Effector memory CD8-positive, alpha-beta T cell (primary cell): ENCODE results near the gene ZNF212.
"Not testable (repeated sequence)": the region's sequence is repeated elsewhere in the genome, so short reads cannot be mapped to it uniquely, and the experiment has no call there.

Source experiments
- ATAC-seq: fragments of 150-1000 bp; cut with Tn5 transposase; replicated peaks from 2 replicates; pipeline ENCODE4 v1.10.0; 2021; ENCODE audit warnings: mild to moderate bottlenecking, moderate library complexity
- DNase-seq, 3 experiments: peaks; one replicate each; pipeline ENCODE4 v3.0.0; 2021
- H3K27ac Mint-ChIP-seq, 2 donors: one replicate each; pipeline ENCODE4 v1.8.0; 2022; ENCODE audit warnings: mild to moderate bottlenecking in 2 of 2, mixed read lengths in 2 of 2, moderate library complexity in 2 of 2
- H3K27me3 Mint-ChIP-seq, 2 donors: one replicate each; pipeline ENCODE4 v1.8.0; 2022; ENCODE audit warnings: mixed read lengths in 2 of 2
- H3K36me3 Mint-ChIP-seq: one replicate; pipeline ENCODE4 v1.8.0; 2022; ENCODE audit warnings: mild to moderate bottlenecking, moderate library complexity, mixed read lengths; ENCODE audit not compliant: insufficient read depth
- H3K4me1 Mint-ChIP-seq, 2 donors: one replicate each; pipeline ENCODE4 v1.8.0; 2022; ENCODE audit warnings: low read depth in 2 of 2, mixed read lengths in 2 of 2
- H3K4me3 Mint-ChIP-seq, 2 donors: one replicate each; pipeline ENCODE4 v1.8.0; 2022; ENCODE audit warnings: mild to moderate bottlenecking in 2 of 2, mixed read lengths in 2 of 2, moderate library complexity in 2 of 2
- H3K9me3 Mint-ChIP-seq, 2 donors: one replicate each; pipeline ENCODE4 v1.8.0; 2022; ENCODE audit warnings: mixed read lengths in 2 of 2

ZNF212 gene

GRCh38 chr7:149251518-149251917, 12.1 kb downstream of the ZNF212 start:
- not testable (repeated sequence) for ATAC-seq, H3K27me3 Mint-ChIP-seq, DNase-seq, H3K9me3 Mint-ChIP-seq, H3K27ac Mint-ChIP-seq, H3K4me3 Mint-ChIP-seq
- H3K4me1 Mint-ChIP-seq: peaks cover 11 to 12% of the 10 kb centered on the region in 2 donors
- H3K36me3 Mint-ChIP-seq: peaks cover 33% of the 10 kb centered on the region

GRCh38 chr7:149252378-149252777, 12.9 kb downstream of the ZNF212 start:
- H3K4me3 Mint-ChIP-seq: no peak overlapping the region
- H3K27ac Mint-ChIP-seq: no peak overlapping the region
- H3K36me3 Mint-ChIP-seq: peaks cover 33% of the 10 kb centered on the region
- H3K9me3 Mint-ChIP-seq: no peaks in the 10 kb centered on the region
- ATAC-seq (no peak), DNase-seq (no peak)
- peaks cover 9 to 11% of the 10 kb centered on the region in 2 donors for H3K4me1 Mint-ChIP-seq
- H3K27me3 Mint-ChIP-seq: no peaks in the 10 kb centered on the region

GRCh38 chr7:149253665-149254064, 14.2 kb downstream of the ZNF212 start:
- H3K4me1 Mint-ChIP-seq: peaks cover 0 to 2% of the 10 kb centered on the region in 2 donors
- H3K9me3 Mint-ChIP-seq: no peaks in the 10 kb centered on the region
- peaks cover 33% of the 10 kb centered on the region for H3K36me3 Mint-ChIP-seq
- DNase-seq: no peak
- H3K4me3 Mint-ChIP-seq: no peak overlapping the region
- no peak overlapping the region for H3K27ac Mint-ChIP-seq
- H3K27me3 Mint-ChIP-seq: no peaks in the 10 kb centered on the region
- ATAC-seq: no peak

GRCh38 chr7:149254181-149254858, 14.9 kb downstream of the ZNF212 start:
- DNase-seq (no peak), ATAC-seq (no peak)
- H3K27me3 Mint-ChIP-seq: no peaks in the 10 kb centered on the region
- H3K36me3 Mint-ChIP-seq: peaks cover 28% of the 10 kb centered on the region
- H3K4me3 Mint-ChIP-seq: no peak overlapping the region
- no peaks in the 10 kb centered on the region for H3K9me3 Mint-ChIP-seq
- H3K4me1 Mint-ChIP-seq: no peaks in the 10 kb centered on the region
- H3K27ac Mint-ChIP-seq: no peak overlapping the region

- Mint-ChIP-seq H3K4me1 (no peaks in the 10 kb centered on the region), H3K4me3 (no peak overlapping the region), H3K27ac (peak overlapping the region in 1 of 2 donors; percentile 52), H3K9me3 (no peaks in the 10 kb centered on the region), H3K36me3 (peaks cover 25% of the 10 kb centered on the region), H3K27me3 (no peaks in the 10 kb centered on the region)
- no peak for DNase-seq
- ATAC-seq: no peak
Observed at GRCh38 chr7:149255174-149255573, 15.7 kb downstream of the ZNF212 start.

- Mint-ChIP-seq H3K4me1 (peaks cover 5 to 6% of the 10 kb centered on the region in 2 donors), H3K27ac (peak overlapping the region in 1 of 2 donors; percentile 13), H3K9me3 (no peaks in the 10 kb centered on the region), H3K4me3 (no peak overlapping the region), H3K36me3 (peaks cover 18% of the 10 kb centered on the region), H3K27me3 (no peaks in the 10 kb centered on the region)
- ATAC-seq: no peak
- DNase-seq: no peak
Observed at GRCh38 chr7:149256568-149256967, 17.1 kb downstream of the ZNF212 start.

GRCh38 chr7:149257146-149257545, 17.7 kb downstream of the ZNF212 start:
- Mint-ChIP-seq H3K4me1 (peaks cover 7 to 8% of the 10 kb centered on the region in 2 donors), H3K4me3 (no peak overlapping the region)

GRCh38 chr7:149261316-149261828, 21.9 kb downstream of the ZNF212 start:
- DNase-seq: no peak
- Mint-ChIP-seq H3K4me1 (peaks cover 17 to 29% of the 10 kb centered on the region in 2 donors), H3K27ac (peak overlapping the region; percentile 90 to 91), H3K4me3 (peak overlapping the region; percentile 83 to 87), H3K9me3 (no peaks in the 10 kb centered on the region), H3K27me3 (no peaks in the 10 kb centered on the region), H3K36me3 (peaks cover 26% of the 10 kb centered on the region)
- ATAC-seq: no peak

More at GRCh38 chr7:149257146-149257545, 17.7 kb downstream of the ZNF212 start:
- peaks cover 15% of the 10 kb centered on the region for H3K36me3 Mint-ChIP-seq
- DNase-seq (no peak), ATAC-seq (no peak)
- H3K9me3 Mint-ChIP-seq: no peaks in the 10 kb centered on the region
- H3K27me3 Mint-ChIP-seq: no peaks in the 10 kb centered on the region
- H3K27ac Mint-ChIP-seq: peak overlapping the region in 1 of 2 donors; percentile 13

GRCh38 chr7:149261829-149262617, 22.6 kb downstream of the ZNF212 start, which contains the start of gene ZNF783:
Gene ZNF783 (plus strand): TSS chr7:149262196. CDS start chr7:149262334, 138 bp downstream.
- peak within 1 kb of the TSS; percentile 83 to 87 for H3K4me3 Mint-ChIP-seq
- peak within 1 kb of the TSS; percentile 90 to 91 for H3K27ac Mint-ChIP-seq
- ATAC-seq (peak; percentile 89), DNase-seq (peak; percentile 81 to 86 (median 82))
- no peaks in the 10 kb centered on the region for H3K27me3 Mint-ChIP-seq
- peaks cover 29% of the 10 kb centered on the region for H3K36me3 Mint-ChIP-seq
- no peaks in the 10 kb centered on the region for H3K9me3 Mint-ChIP-seq
- peaks cover 17 to 29% of the 10 kb centered on the region in 2 donors for H3K4me1 Mint-ChIP-seq

- Mint-ChIP-seq H3K4me3 (no peak overlapping the region), H3K27me3 (no peaks in the 10 kb centered on the region), H3K4me1 (peaks cover 16 to 24% of the 10 kb centered on the region in 2 donors), H3K9me3 (no peaks in the 10 kb centered on the region), H3K36me3 (peaks cover 35% of the 10 kb centered on the region), H3K27ac (peak overlapping the region in 1 of 2 donors; percentile 47)
- DNase-seq (no peak), ATAC-seq (no peak)
Observed at GRCh38 chr7:149266451-149266850, 27.0 kb downstream of the ZNF212 start.

GRCh38 chr7:149267733-149268132, 28.3 kb downstream of the ZNF212 start:
- no peak overlapping the region for H3K4me3 Mint-ChIP-seq
- peaks cover 13 to 21% of the 10 kb centered on the region in 2 donors for H3K4me1 Mint-ChIP-seq
- H3K27me3 Mint-ChIP-seq: no peaks in the 10 kb centered on the region
- no peak for DNase-seq
- H3K36me3 Mint-ChIP-seq: peaks cover 33% of the 10 kb centered on the region
- no peak for ATAC-seq
- H3K27ac Mint-ChIP-seq: no peak overlapping the region
- no peaks in the 10 kb centered on the region for H3K9me3 Mint-ChIP-seq

GRCh38 chr7:149274424-149274823, 35.0 kb downstream of the ZNF212 start:
- not testable (repeated sequence) for H3K9me3 Mint-ChIP-seq, DNase-seq, H3K4me3 Mint-ChIP-seq, ATAC-seq, H3K27me3 Mint-ChIP-seq, H3K27ac Mint-ChIP-seq
- Mint-ChIP-seq H3K36me3 (peaks cover 45% of the 10 kb centered on the region), H3K4me1 (peaks cover 8 to 14% of the 10 kb centered on the region in 2 donors)

GRCh38 chr7:149277871-149278270, 38.4 kb downstream of the ZNF212 start:
- no peak overlapping the region for H3K4me3 Mint-ChIP-seq
- ATAC-seq (no peak), DNase-seq (no peak)
- H3K9me3 Mint-ChIP-seq: no peaks in the 10 kb centered on the region
- no peaks in the 10 kb centered on the region for H3K27me3 Mint-ChIP-seq
- H3K4me1 Mint-ChIP-seq: peaks cover 4 to 13% of the 10 kb centered on the region in 2 donors
- H3K36me3 Mint-ChIP-seq: peaks cover 52% of the 10 kb centered on the region
- no peak overlapping the region for H3K27ac Mint-ChIP-seq
